ENCODE data around the gene PHKB.
"Not testable (repeated sequence)": the region's sequence is repeated elsewhere in the genome, so short reads cannot be mapped to it uniquely, and the experiment has no call there.

The PHKB gene

GRCh38 chr16:47625115-47625567 is 164.0 kb downstream of the PHKB start:
- no peak for DNase-seq (ENCODE audit: low read depth)

- DNase-seq (ENCODE audit: low read depth): no peak
These were observed 165.1 kb downstream of the PHKB start for GRCh38 chr16:47626246-47626645.

- no peak for DNase-seq (ENCODE audit: low read depth)
These were observed 166.0 kb downstream of the PHKB start for GRCh38 chr16:47627085-47627639.

- DNase-seq (ENCODE audit: low read depth): no peak
These were observed 166.6 kb downstream of the PHKB start for GRCh38 chr16:47627721-47628120.

- no peak for DNase-seq (ENCODE audit: low read depth)
These were observed 170.0 kb downstream of the PHKB start for GRCh38 chr16:47631131-47631530.

GRCh38 chr16:47634126-47634525 is 173.0 kb downstream of the PHKB start:
- DNase-seq (ENCODE audit: low read depth): no peak

GRCh38 chr16:47634727-47635126 is 173.6 kb downstream of the PHKB start:
- DNase-seq (ENCODE audit: low read depth): no peak

- no peak for DNase-seq (ENCODE audit: low read depth)
These were observed 175.5 kb downstream of the PHKB start for GRCh38 chr16:47636501-47637099.

- DNase-seq (ENCODE audit: low read depth): no peak
These were observed 177.0 kb downstream of the PHKB start for GRCh38 chr16:47638175-47638574.

GRCh38 chr16:47640661-47641060 is 179.5 kb downstream of the PHKB start:
- no peak for DNase-seq (ENCODE audit: low read depth)

- no peak for DNase-seq (ENCODE audit: low read depth)
These were observed 182.3 kb downstream of the PHKB start for GRCh38 chr16:47643323-47644000.

GRCh38 chr16:47644166-47644565 is 183.0 kb downstream of the PHKB start:
- no peak for DNase-seq (ENCODE audit: low read depth)

GRCh38 chr16:47644661-47645060 is 183.5 kb downstream of the PHKB start:
- DNase-seq (ENCODE audit: low read depth): no peak

- no peak for DNase-seq (ENCODE audit: low read depth)
These were observed 185.8 kb downstream of the PHKB start for GRCh38 chr16:47646914-47647313.

- DNase-seq (ENCODE audit: low read depth): no peak
These were observed 195.9 kb downstream of the PHKB start for GRCh38 chr16:47657032-47657431.

GRCh38 chr16:47657977-47658376 is 196.8 kb downstream of the PHKB start:
- no peak for DNase-seq (ENCODE audit: low read depth)

GRCh38 chr16:47660540-47660939 is 199.4 kb downstream of the PHKB start:
- no peak for DNase-seq (ENCODE audit: low read depth)

GRCh38 chr16:47664653-47665325 is 203.7 kb downstream of the PHKB start:
- no peak for DNase-seq (ENCODE audit: low read depth)

- no peak for DNase-seq (ENCODE audit: low read depth)
These were observed 205.3 kb downstream of the PHKB start for GRCh38 chr16:47666434-47666833.

- DNase-seq (ENCODE audit: low read depth): no peak
These were observed 206.8 kb downstream of the PHKB start for GRCh38 chr16:47667956-47668355.

- no peak for DNase-seq (ENCODE audit: low read depth)
These were observed 211.3 kb downstream of the PHKB start for GRCh38 chr16:47672475-47672874.

GRCh38 chr16:47676635-47677177 is 215.6 kb downstream of the PHKB start:
- no peak for DNase-seq (ENCODE audit: low read depth)

- not testable (repeated sequence) for DNase-seq (ENCODE audit: low read depth)
These were observed 220.4 kb downstream of the PHKB start for GRCh38 chr16:47681571-47681970.

All from activated gamma-delta T cell treated with anti-CD3 and anti-CD28 coated beads, Interleukin-2, amount 50 U/mL, for 16 hours (primary cell).